ENCODE results near the gene ATAD1.
"Not testable (repeated sequence)": the region's sequence is repeated elsewhere in the genome, so short reads cannot be mapped to it uniquely, and the experiment has no call there.

Gene ATAD1

GRCh38 chr10:87861566-87861952, 43.5 kb upstream of the ATAD1 start:
- Histone ChIP-seq H3K27me3 (replicated peaks; ENCODE audit: control insufficient read depth, insufficient read depth, low read length) (no peaks in the 10 kb centered on the region), H3K36me3 (ENCODE audit: control insufficient read depth, insufficient read depth, low read length, severe bottlenecking) (no peaks in the 10 kb centered on the region), H3K4me1 (ENCODE audit: control insufficient read depth, insufficient read depth, low read length) (peaks cover 11% of the 10 kb centered on the region), H3K9ac (ENCODE audit: low read length) (peak overlapping the region; percentile 95), H3K9me3 (ENCODE audit: control insufficient read depth, low read length) (no peaks in the 10 kb centered on the region), H3K4me3 (ENCODE audit: low read length) (peak overlapping the region; percentile 98)
- peak; percentile 76 for DNase-seq (ENCODE audit: low read depth)

GRCh38 chr10:87860816-87861403, 42.9 kb upstream of the ATAD1 start:
- Histone ChIP-seq H3K4me3 (ENCODE audit: low read length) (peak overlapping the region; percentile 98), H3K36me3 (ENCODE audit: control insufficient read depth, insufficient read depth, low read length, severe bottlenecking) (no peaks in the 10 kb centered on the region), H3K4me1 (ENCODE audit: control insufficient read depth, insufficient read depth, low read length) (peaks cover 11% of the 10 kb centered on the region), H3K27me3 (replicated peaks; ENCODE audit: control insufficient read depth, insufficient read depth, low read length) (no peaks in the 10 kb centered on the region), H3K9ac (ENCODE audit: low read length) (no peak overlapping the region), H3K9me3 (ENCODE audit: control insufficient read depth, low read length) (no peaks in the 10 kb centered on the region)
- DNase-seq (ENCODE audit: low read depth): no peak

DNA sequence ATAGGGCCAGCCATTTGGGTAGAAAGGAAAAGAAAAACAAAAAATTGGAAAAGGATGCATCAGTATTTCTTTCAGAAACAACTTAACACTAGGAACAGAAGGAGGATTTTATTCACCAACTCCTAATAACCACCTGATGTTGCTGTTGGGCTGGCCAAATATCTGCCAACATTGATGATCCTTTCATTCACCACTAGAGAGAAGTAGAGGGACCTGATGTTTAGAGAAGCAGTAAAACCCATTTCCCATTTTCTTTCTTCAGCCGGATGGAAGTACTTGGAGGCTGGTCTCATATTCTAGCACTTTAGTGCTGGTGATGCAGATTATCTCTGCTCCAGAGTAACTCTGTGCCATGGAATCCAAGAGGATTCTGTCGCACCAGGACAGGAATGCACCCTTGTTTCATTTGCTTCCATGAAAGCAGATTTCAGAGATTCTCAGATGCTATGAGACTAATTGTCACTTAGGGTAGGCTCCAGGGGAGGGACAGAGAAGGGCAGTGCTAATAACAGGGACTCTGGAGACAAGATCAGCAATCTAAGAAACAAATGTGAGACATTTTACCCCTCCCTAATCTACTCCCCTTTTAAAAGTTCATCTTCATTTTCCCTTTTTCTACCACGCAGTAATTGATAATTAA, 42.2 kb upstream of the ATAD1 start:
- Histone ChIP-seq H3K9ac (ENCODE audit: low read length) (no peak overlapping the region), H3K27me3 (replicated peaks; ENCODE audit: control insufficient read depth, insufficient read depth, low read length) (no peaks in the 10 kb centered on the region), H3K4me1 (ENCODE audit: control insufficient read depth, insufficient read depth, low read length) (peaks cover 11% of the 10 kb centered on the region), H3K9me3 (ENCODE audit: control insufficient read depth, low read length) (no peaks in the 10 kb centered on the region), H3K4me3 (ENCODE audit: low read length) (no peak overlapping the region), H3K36me3 (ENCODE audit: control insufficient read depth, insufficient read depth, low read length, severe bottlenecking) (no peaks in the 10 kb centered on the region)
- peak; percentile 78 for DNase-seq (ENCODE audit: low read depth)

DNA sequence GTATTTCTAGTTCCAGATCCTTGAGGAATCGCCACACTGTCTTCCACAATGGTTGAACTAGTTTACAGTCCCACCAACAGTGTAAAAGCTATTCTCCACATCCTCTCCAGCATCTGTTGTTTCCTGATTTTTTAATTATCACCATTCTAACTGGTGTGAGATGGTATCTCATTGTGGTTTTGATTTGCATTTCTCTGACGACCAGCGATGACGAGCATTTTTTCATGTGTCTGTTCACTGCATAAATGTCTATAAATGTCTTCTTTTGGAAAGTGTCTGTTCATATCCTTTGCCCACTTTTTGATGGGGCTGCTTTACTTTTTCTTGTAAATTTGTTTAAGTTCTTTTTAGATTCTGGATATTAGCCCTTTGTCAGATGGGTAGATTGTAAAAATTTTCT, 37.6 kb upstream of the ATAD1 start:
- H3K9ac ChIP-seq (ENCODE audit: low read length); H3K36me3 ChIP-seq (ENCODE audit: control insufficient read depth, insufficient read depth, low read length, severe bottlenecking); H3K4me3 ChIP-seq (ENCODE audit: low read length); H3K9me3 ChIP-seq (ENCODE audit: control insufficient read depth, low read length); H3K4me1 ChIP-seq (ENCODE audit: control insufficient read depth, insufficient read depth, low read length); DNase-seq (ENCODE audit: low read depth); H3K27me3 ChIP-seq (replicated peaks; ENCODE audit: control insufficient read depth, insufficient read depth, low read length): not testable (repeated sequence)

GRCh38 chr10:87855247-87855646, 37.2 kb upstream of the ATAD1 start:
- H3K4me3 ChIP-seq (ENCODE audit: low read length); DNase-seq (ENCODE audit: low read depth); H3K9me3 ChIP-seq (ENCODE audit: control insufficient read depth, low read length); H3K27me3 ChIP-seq (replicated peaks; ENCODE audit: control insufficient read depth, insufficient read depth, low read length); H3K36me3 ChIP-seq (ENCODE audit: control insufficient read depth, insufficient read depth, low read length, severe bottlenecking); H3K9ac ChIP-seq (ENCODE audit: low read length); H3K4me1 ChIP-seq (ENCODE audit: control insufficient read depth, insufficient read depth, low read length): not testable (repeated sequence)

DNA sequence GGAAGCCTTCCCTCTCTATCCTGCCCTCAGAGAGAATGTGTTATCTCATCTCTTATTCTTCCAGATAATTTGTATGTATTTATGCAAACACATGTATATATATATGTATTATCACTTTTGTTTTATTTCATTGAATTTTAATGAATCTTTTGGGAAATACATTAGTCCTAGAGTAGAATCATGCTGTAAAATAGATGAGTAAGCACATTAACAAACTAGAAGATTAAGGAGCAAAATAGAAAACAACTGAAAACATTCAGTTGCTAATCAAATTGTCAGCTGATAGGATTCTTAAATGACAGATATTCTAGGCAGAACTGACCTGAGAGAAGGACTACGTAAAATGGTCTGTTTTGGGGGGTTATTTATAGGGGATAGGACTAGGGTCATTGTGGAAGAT, 34.1 kb upstream of the ATAD1 start:
- Histone ChIP-seq H3K36me3 (ENCODE audit: control insufficient read depth, insufficient read depth, low read length, severe bottlenecking) (no peaks in the 10 kb centered on the region), H3K9ac (ENCODE audit: low read length) (no peak overlapping the region), H3K27me3 (replicated peaks; ENCODE audit: control insufficient read depth, insufficient read depth, low read length) (no peaks in the 10 kb centered on the region), H3K4me1 (ENCODE audit: control insufficient read depth, insufficient read depth, low read length) (no peaks in the 10 kb centered on the region), H3K4me3 (ENCODE audit: low read length) (no peak overlapping the region), H3K9me3 (ENCODE audit: control insufficient read depth, low read length) (no peaks in the 10 kb centered on the region)
- no peak for DNase-seq (ENCODE audit: low read depth)

GRCh38 chr10:87850742-87851205, 32.7 kb upstream of the ATAD1 start:
- DNase-seq (ENCODE audit: low read depth): peak; percentile 79
- H3K4me1 ChIP-seq (ENCODE audit: control insufficient read depth, insufficient read depth, low read length): no peaks in the 10 kb centered on the region
- no peak overlapping the region for H3K4me3 ChIP-seq (ENCODE audit: low read length)
- H3K9ac ChIP-seq (ENCODE audit: low read length): no peak overlapping the region
- H3K9me3 ChIP-seq (ENCODE audit: control insufficient read depth, low read length): no peaks in the 10 kb centered on the region
- H3K36me3 ChIP-seq (ENCODE audit: control insufficient read depth, insufficient read depth, low read length, severe bottlenecking): no peaks in the 10 kb centered on the region
- no peaks in the 10 kb centered on the region for H3K27me3 ChIP-seq (replicated peaks; ENCODE audit: control insufficient read depth, insufficient read depth, low read length)

GRCh38 chr10:87849001-87849400, 31.0 kb upstream of the ATAD1 start:
- Histone ChIP-seq H3K9me3 (ENCODE audit: control insufficient read depth, low read length) (no peaks in the 10 kb centered on the region), H3K9ac (ENCODE audit: low read length) (no peak overlapping the region), H3K4me1 (ENCODE audit: control insufficient read depth, insufficient read depth, low read length) (no peaks in the 10 kb centered on the region), H3K27me3 (replicated peaks; ENCODE audit: control insufficient read depth, insufficient read depth, low read length) (no peaks in the 10 kb centered on the region), H3K4me3 (ENCODE audit: low read length) (no peak overlapping the region), H3K36me3 (ENCODE audit: control insufficient read depth, insufficient read depth, low read length, severe bottlenecking) (no peaks in the 10 kb centered on the region)
- no peak for DNase-seq (ENCODE audit: low read depth)

GRCh38 chr10:87847550-87847949, 29.5 kb upstream of the ATAD1 start:
- Histone ChIP-seq H3K9ac (ENCODE audit: low read length) (no peak overlapping the region), H3K9me3 (ENCODE audit: control insufficient read depth, low read length) (no peaks in the 10 kb centered on the region), H3K36me3 (ENCODE audit: control insufficient read depth, insufficient read depth, low read length, severe bottlenecking) (no peaks in the 10 kb centered on the region), H3K4me3 (ENCODE audit: low read length) (no peak overlapping the region), H3K4me1 (ENCODE audit: control insufficient read depth, insufficient read depth, low read length) (peaks cover 11% of the 10 kb centered on the region), H3K27me3 (replicated peaks; ENCODE audit: control insufficient read depth, insufficient read depth, low read length) (no peaks in the 10 kb centered on the region)
- DNase-seq (ENCODE audit: low read depth): no peak

GRCh38 chr10:87846711-87847110, 28.7 kb upstream of the ATAD1 start:
- DNase-seq (ENCODE audit: low read depth); H3K27me3 ChIP-seq (replicated peaks; ENCODE audit: control insufficient read depth, insufficient read depth, low read length); H3K9ac ChIP-seq (ENCODE audit: low read length): not testable (repeated sequence)

DNA sequence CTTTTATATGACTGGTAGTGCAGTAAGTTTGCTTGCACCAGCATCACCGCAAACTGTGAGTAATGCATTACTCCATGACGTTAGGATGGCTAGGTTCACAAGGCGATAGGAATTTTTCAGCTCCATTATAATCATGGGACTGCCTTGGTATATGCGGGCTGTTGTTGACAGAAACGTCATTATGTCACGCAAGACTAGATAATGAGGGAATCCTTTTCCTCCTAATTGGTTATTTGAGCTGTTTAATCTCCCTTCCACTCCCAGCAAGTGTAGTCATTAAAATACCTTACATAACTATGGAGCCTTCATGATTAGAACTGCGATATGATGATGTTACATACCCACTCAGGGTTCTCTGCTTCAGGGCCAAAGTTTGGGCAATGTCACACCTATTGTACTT, 28.0 kb upstream of the ATAD1 start:
- Histone ChIP-seq H3K36me3 (ENCODE audit: control insufficient read depth, insufficient read depth, low read length, severe bottlenecking) (no peaks in the 10 kb centered on the region), H3K27me3 (replicated peaks; ENCODE audit: control insufficient read depth, insufficient read depth, low read length) (no peaks in the 10 kb centered on the region), H3K4me1 (ENCODE audit: control insufficient read depth, insufficient read depth, low read length) (peaks cover 13% of the 10 kb centered on the region), H3K4me3 (ENCODE audit: low read length) (no peak overlapping the region), H3K9ac (ENCODE audit: low read length) (no peak overlapping the region), H3K9me3 (ENCODE audit: control insufficient read depth, low read length) (no peaks in the 10 kb centered on the region)
- DNase-seq (ENCODE audit: low read depth): no peak

More at GRCh38 chr10:87846711-87847110, 28.7 kb upstream of the ATAD1 start:
- not testable (repeated sequence) for H3K36me3 ChIP-seq (ENCODE audit: control insufficient read depth, insufficient read depth, low read length, severe bottlenecking); H3K9me3 ChIP-seq (ENCODE audit: control insufficient read depth, low read length); H3K4me3 ChIP-seq (ENCODE audit: low read length)
- peaks cover 13% of the 10 kb centered on the region for H3K4me1 ChIP-seq (ENCODE audit: control insufficient read depth, insufficient read depth, low read length)

DNA sequence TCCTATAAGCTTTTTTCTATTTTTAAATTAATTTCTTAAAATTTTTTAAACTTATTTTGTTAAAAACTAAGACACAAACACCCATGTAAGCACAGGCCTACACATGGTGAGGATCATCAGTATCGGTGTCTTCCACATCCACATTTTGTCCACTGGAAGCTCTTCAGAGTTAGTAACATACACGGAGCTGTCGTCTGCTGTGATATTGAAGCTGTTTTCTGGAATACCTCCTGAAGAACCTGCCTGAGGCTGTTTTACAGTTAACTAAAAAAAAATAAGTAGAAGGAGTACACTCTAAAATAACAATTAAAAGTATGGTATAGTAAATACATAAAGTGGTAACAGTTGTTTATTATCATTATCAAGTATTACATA, 27.6 kb upstream of the ATAD1 start:
- no peak for DNase-seq (ENCODE audit: low read depth)
- Histone ChIP-seq H3K9ac (ENCODE audit: low read length) (no peak overlapping the region), H3K27me3 (replicated peaks; ENCODE audit: control insufficient read depth, insufficient read depth, low read length) (no peaks in the 10 kb centered on the region), H3K4me1 (ENCODE audit: control insufficient read depth, insufficient read depth, low read length) (peaks cover 13% of the 10 kb centered on the region), H3K4me3 (ENCODE audit: low read length) (no peak overlapping the region), H3K9me3 (ENCODE audit: control insufficient read depth, low read length) (no peaks in the 10 kb centered on the region), H3K36me3 (ENCODE audit: control insufficient read depth, insufficient read depth, low read length, severe bottlenecking) (no peaks in the 10 kb centered on the region)
